Hematopoietic multipotent progenitor cell treated with erythropoietin and hydrocortisone succinate and interleukin-3 and kit ligand, for 8 days (in vitro differentiated cells): ENCODE measurements around the gene SFMBT1.
"Not testable (repeated sequence)": the region's sequence is repeated elsewhere in the genome, so short reads cannot be mapped to it uniquely, and the experiment has no call there.

Experiments
- DNase-seq: peaks from one replicate; pipeline ENCODE4 v3.0.0-alpha.2; 2015

Gene SFMBT1

GRCh38 chr3:53035018-53035417 is 10.9 kb downstream of the SFMBT1 start:
- DNase-seq = not testable (repeated sequence)

GRCh38 chr3:53034411-53034810 is 11.5 kb downstream of the SFMBT1 start:
- DNase-seq = not testable (repeated sequence)

- DNase-seq = no peak
Observed at GRCh38 chr3:53032609-53033008, 13.3 kb downstream of the SFMBT1 start.

GRCh38 chr3:53030619-53031449 is 15.0 kb downstream of the SFMBT1 start:
- DNase-seq = no peak

- DNase-seq = no peak
Observed at GRCh38 chr3:53028641-53029040, 17.2 kb downstream of the SFMBT1 start.

- DNase-seq = no peak
Observed at GRCh38 chr3:53027254-53027844, 18.5 kb downstream of the SFMBT1 start.

DNA sequence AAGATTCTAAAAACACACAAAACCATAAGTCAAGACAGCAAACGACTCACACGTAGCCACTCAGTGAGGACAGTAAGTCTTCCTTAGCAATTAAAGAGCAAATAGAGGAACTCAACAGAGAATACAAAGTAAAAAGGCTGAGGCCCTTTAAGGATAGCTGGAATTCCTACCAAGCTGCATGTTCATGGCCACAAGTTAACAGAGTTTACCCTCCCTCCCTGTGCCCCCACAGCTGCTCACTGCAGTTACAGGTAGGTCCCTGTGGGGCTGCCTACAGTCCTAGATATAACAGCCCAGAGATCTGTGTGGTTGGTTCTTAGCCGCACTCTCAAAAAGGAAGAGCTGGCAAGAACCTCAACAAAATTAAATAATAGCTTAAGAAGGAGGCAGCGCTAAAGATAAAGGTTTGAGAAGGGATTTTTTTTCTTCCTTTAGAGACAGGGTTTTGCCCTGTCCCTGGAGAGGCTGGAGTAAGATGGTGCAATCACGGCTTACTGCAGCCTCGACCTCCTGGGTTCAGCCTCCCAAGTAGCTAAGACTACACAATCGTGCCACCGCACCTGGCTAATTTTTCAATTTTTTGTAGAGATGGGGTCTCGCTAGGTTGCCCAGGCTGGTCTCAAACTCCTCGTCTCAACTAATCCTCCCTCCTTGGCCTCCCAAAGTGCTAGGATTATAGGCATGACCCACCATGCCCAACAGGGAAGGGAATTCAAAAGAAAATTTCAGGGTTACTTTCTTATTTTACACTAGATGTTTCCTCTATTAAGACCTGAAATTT is 19.3 kb downstream of the SFMBT1 start:
- no peak for DNase-seq

DNA sequence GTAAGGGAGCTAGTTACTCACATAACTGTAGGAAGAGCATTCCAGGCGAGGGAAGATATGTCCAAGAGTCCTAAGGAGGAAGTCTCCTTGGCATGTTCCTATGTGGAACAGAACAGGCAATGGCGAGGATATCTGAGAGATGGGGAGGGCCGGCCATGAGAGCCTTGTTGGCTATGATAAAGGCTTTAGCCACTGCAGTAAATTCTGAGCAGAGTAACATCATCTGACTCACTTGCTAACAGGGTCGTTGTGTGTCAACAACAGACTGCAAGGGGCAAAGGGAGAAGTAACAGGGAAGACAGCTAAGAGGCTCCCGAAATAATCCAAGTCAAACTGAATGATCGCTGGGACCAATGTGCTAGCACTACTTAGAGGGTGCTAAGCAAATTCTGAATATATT is 21.6 kb downstream of the SFMBT1 start:
- DNase-seq = no peak

DNA sequence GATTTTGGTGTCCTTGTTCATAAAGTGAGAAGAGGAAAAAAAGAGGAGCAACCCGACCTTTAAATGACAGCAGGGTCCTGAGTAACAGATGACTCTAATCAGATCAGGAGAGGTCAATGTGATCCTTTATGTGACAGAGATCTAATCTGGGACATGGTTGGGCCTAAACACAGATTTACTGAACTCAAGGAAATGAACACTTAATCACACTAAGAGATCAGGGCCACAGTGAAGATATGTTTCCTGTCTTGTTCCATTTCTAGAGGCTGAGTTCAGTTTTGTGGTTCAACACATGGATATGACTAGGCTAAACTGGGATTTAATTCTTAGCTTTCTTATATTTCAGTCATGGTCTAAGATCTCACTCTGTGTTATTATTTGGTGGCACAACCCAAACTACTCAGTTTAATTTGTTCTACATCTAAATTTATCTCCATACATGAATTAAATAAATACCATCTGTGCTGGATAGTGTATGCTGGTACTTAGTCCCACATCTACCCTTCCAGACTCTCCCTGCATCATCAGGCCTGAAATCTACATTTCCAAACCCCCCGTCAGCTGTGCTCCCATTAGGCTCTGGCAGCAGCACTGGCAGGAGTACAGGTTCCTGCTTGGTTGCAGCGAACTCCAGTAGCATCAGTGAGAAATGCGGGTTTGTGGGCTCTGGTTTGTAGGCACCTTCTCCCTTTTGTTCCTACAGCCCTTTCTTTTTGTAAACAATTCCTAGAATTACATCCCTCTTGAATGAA is 22.6 kb downstream of the SFMBT1 start:
- DNase-seq = no peak

DNA sequence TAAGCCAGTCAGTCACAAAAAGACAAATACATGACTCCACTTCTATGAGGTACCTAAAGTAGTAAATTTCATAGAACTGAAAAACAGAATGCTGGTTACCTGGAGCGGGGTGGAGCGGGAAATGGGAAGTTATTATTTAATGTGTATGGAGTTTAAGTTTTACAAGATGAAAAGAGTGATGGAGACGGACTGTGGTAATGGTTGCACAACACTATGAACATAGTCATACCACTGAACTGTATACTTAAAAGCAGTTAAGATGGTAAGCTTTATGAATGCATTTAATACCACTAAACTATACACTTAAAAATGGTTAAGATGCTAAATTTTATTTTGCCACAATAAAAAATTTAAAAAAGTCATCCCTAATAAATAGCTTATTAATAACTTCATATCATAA is 23.2 kb downstream of the SFMBT1 start:
- DNase-seq = no peak

- DNase-seq = no peak
Observed at GRCh38 chr3:53016236-53016635, 29.6 kb downstream of the SFMBT1 start.

DNA sequence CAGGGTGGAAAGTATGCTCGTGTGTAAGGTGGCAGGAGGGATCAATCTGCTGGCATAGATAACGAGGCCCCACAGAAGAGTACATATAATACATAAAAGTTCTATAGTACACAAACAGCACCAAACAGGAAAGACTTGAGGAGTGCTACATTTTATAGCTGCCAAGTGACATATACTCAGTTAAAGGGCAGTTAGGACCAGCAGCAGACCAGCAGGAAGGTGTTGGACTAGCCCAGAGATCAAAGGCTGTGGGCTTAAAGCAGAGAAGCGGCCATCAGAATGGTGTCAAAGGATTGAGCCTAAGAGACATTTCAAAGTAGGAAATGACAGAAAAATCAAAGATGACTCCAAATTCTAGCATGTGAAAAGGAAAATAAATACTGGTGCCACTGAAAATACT is 34.5 kb downstream of the SFMBT1 start:
- DNase-seq = peak; percentile 33

GRCh38 chr3:53009826-53010539 is 35.9 kb downstream of the SFMBT1 start:
- DNase-seq = no peak

DNA sequence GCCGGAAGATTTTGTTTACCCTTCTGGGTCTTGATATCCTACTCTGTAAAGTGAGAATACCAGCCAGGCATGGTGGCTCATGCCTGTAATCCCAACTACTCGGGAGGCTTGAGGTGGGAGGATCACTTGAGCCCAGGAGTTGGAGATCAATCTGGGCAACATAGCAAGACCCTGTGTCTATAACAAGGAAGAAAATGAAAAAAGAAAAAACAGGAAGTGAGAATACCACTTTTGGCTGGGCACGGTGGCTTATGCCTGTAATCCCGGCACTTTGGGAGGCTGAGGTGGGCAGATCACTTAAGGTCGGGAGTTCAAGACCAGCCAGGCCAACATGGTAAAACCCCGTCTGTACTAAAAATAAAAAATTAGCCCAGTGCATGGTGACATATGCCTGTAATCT is 36.9 kb downstream of the SFMBT1 start:
- DNase-seq = no peak

- no peak for DNase-seq
Observed at GRCh38 chr3:53005854-53006513, 39.9 kb downstream of the SFMBT1 start.

GRCh38 chr3:53005338-53005737 is 40.5 kb downstream of the SFMBT1 start:
- no peak for DNase-seq

- DNase-seq = no peak
Observed at GRCh38 chr3:53003320-53003719, 42.6 kb downstream of the SFMBT1 start.

DNA sequence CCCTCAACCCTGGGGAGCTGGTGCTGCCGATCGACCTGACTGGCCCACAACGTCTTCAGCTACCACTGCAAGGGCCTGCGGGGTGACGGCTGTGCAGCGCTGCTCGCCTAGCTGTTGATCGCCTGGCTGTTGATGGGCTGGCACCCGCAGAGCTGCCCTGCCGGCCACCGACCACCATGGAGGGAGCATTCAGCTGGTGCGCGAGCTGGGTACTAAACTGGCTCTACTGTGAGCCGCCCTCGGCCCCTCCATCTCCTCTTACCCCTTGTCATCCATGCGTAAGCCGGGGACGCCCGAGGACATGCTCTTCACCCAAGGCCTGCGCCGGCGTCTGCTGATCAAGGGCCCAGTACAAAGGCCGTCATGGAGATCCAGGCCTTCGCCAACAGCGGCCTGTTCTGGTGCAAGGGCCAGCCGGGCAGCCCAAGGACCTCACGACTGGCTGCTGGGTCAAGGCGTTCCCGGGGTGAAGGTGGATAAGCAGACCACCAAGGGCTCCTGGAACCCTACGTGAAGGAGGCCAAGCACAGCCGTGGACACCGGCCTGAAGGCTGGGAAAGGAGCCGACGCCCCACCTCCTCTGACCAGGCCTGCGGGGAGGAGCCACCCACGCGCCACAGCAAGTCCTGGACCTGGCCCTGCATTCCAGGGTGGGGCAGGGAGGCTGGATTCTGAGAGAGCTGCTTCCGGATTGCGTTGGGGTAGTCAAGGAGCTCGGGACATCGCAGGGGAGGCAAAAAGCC is 46.9 kb downstream of the SFMBT1 start:
- DNase-seq = no peak

- DNase-seq = no peak
Observed at GRCh38 chr3:52990637-52991036, 55.2 kb downstream of the SFMBT1 start.

DNA sequence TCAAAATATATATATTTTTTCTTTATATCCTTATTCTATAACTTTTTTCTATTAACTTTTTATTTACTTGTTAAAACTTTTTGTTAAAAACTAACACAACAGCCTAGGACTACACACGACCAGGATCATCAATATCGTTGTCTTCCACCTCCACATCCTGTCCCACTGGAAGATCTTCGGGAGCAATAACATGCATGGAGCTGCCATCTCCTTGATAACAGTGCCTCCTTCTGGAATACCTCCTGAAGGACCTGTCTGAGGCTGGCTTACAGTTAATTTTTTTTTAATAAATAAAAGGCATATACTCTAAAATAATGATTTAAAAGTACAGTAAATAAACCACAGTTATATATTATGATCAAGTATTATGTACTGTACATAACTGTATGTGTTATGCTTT is 58.9 kb downstream of the SFMBT1 start:
- DNase-seq = peak; percentile 21

GRCh38 chr3:52986049-52986448 is 59.8 kb downstream of the SFMBT1 start:
- DNase-seq = no peak
